GM12878 (cell line): ENCODE data around the gene ANKRD60. TPM values are rescaled to one million over a fixed set of nuclear protein-coding genes. Genes with fewer than 3 reads are reported as not detected.

Experiments
- ATAC-seq: fragments of 200-7000 bp; cut with Tn5 transposase; 3 replicates; pipeline ENCODE4 v1.9.1; 2020; ENCODE audit warnings: mild to moderate bottlenecking, moderate library complexity
- BruUV-seq: library from RNA; stranded (reverse); fragments of 400-500 nt; replicated peaks from 2 replicates; lab custom pipeline; 2021; lab: Mats Ljungman, UMichigan
- CTCF ChIA-PET: fragments of 300-600 bp; sonication (Branson Sonifier 250); formaldehyde crosslinking; extraction: SDS; loops from one replicate; lab custom pipeline; 2021; ENCODE audit warnings: inconsistent platforms; lab: Yijun Ruan, JAX
- POLR2A ChIA-PET: fragments of 350-600 bp; formaldehyde crosslinking; extraction: SDS; loops from one replicate; lab custom pipeline; 2021; ENCODE audit warnings: inconsistent platforms; lab: Charles Lee
- RAD21 ChIA-PET: fragments of 300-600 bp; sonication (Branson Sonifier 250); formaldehyde crosslinking; loops from one replicate; lab custom pipeline; 2023; ENCODE audit warnings: antibody characterized with exemption; ENCODE audit not compliant: unreplicated experiment; lab: Charles Lee
- SMC1A ChIA-PET: fragments of 300-600 bp; sonication (Branson Sonifier 250); formaldehyde crosslinking; loops from one replicate; lab custom pipeline; 2023; ENCODE audit not compliant: unreplicated experiment, uncharacterized antibody; lab: Charles Lee
- DNase-seq: peaks from one replicate; pipeline ENCODE4 v3.0.0-alpha.2; 2011; ENCODE audit warnings: low read depth, low spot score
- FAIRE-seq: peaks from 3 replicates; lab custom pipeline; 2011; peaks lifted over from hg19 to GRCh38; lab: Jason Lieb, UNC
- H2AFZ ChIP-seq: 2 replicates; pipeline ENCODE4 v1.6.0; 2011; ENCODE audit warnings: low read depth, low read length, control low read depth; ENCODE audit not compliant: control insufficient read depth
- H3K27ac ChIP-seq: 2 replicates; pipeline ENCODE4 v1.5.1; 2011; ENCODE audit warnings: control low read depth; ENCODE audit not compliant: control insufficient read depth, insufficient read depth
- H3K27me3 ChIP-seq, 2 experiments: replicated peaks in 1 of 2; 2 replicates each; pipeline versions ENCODE4 v1.6.0 to v1.6.1; 2011; ENCODE audit warnings: low read length in 1 of 2; ENCODE audit not compliant: control insufficient read depth in 2 of 2, insufficient read depth in 2 of 2
- H3K36me3 ChIP-seq, 2 experiments: 2 replicates each; pipeline ENCODE4 v1.5.1; 2011; ENCODE audit warnings: low read length in 1 of 2; ENCODE audit not compliant: control insufficient read depth in 2 of 2, insufficient read depth in 2 of 2
- H3K4me1 ChIP-seq: 2 replicates; pipeline ENCODE4 v1.6.1; 2011; ENCODE audit warnings: mild to moderate bottlenecking, low read length, moderate library complexity, mixed read lengths; ENCODE audit not compliant: control insufficient read depth, insufficient read depth
- H3K4me2 ChIP-seq: 2 replicates; pipeline ENCODE4 v1.6.0; 2011; ENCODE audit warnings: control low read depth; ENCODE audit not compliant: control insufficient read depth, insufficient read depth
- H3K4me3 ChIP-seq: fragments of 200-600 bp; sonication (generic); 2 replicates; pipeline ENCODE4 v1.5.1; 2016
- H3K79me2 ChIP-seq: 2 replicates; pipeline ENCODE4 v1.6.0; 2011; ENCODE audit warnings: low read length; ENCODE audit not compliant: control insufficient read depth, insufficient read depth
- H3K9ac ChIP-seq: 2 replicates; pipeline ENCODE4 v1.8.0; 2011; ENCODE audit warnings: low read length, control low read depth, mixed read lengths; ENCODE audit not compliant: control insufficient read depth, insufficient read depth
- H3K9me3 ChIP-seq: replicated peaks from 3 replicates; pipeline ENCODE4 v1.5.1; 2011; ENCODE audit warnings: mild to moderate bottlenecking, low read length; ENCODE audit not compliant: control insufficient read depth, insufficient read depth
- H4K20me1 ChIP-seq: 2 replicates; pipeline ENCODE4 v1.6.0; 2011; ENCODE audit not compliant: control insufficient read depth, insufficient read depth
- BMI1 ChIP-seq: fragments of 450-650 bp; IDR thresholded peaks from 2 replicates; pipeline ENCODE4 v1.6.1; 2016; ENCODE audit warnings: mild to moderate bottlenecking, moderate library complexity, borderline replicate concordance
- BRCA1 ChIP-seq: IDR thresholded peaks from 2 replicates; pipeline ENCODE4 v1.6.1; 2011; ENCODE audit warnings: low read depth, low read length, improper control_type of control experiment
- CBX5 ChIP-seq: sonication (generic); IDR thresholded peaks from 2 replicates; pipeline ENCODE4 v1.6.1; 2016; ENCODE audit warnings: low read depth, moderate library complexity, mild to moderate bottlenecking, inconsistent platforms
- CREB1 ChIP-seq: IDR thresholded peaks from 2 replicates; pipeline ENCODE4 v1.6.1; 2012; ENCODE audit warnings: low read depth, mild to moderate bottlenecking, inconsistent platforms
- HCFC1 ChIP-seq: fragments of 150-350 bp; IDR thresholded peaks from 2 replicates; pipeline ENCODE4 v1.6.1; 2014; ENCODE audit warnings: low read length
- MTA2 ChIP-seq: fragments of 450-650 bp; IDR thresholded peaks from 2 replicates; pipeline ENCODE4 v1.6.1; 2016; ENCODE audit warnings: low read depth, mild to moderate bottlenecking, moderate library complexity
- NFYB ChIP-seq: IDR thresholded peaks from 2 replicates; pipeline ENCODE4 v1.6.1; 2011; ENCODE audit warnings: low read depth, mild to moderate bottlenecking, low read length, improper control_type of control experiment, moderate library complexity; ENCODE audit not compliant: insufficient read depth
- RAD51 ChIP-seq: fragments of 450-650 bp; IDR thresholded peaks from 2 replicates; pipeline ENCODE4 v1.6.1; 2016; ENCODE audit warnings: moderate library complexity, mild to moderate bottlenecking, inconsistent platforms
- RFX5 ChIP-seq: IDR thresholded peaks from 2 replicates; pipeline ENCODE4 v1.6.1; 2011; ENCODE audit warnings: low read depth, low read length, improper control_type of control experiment
- SUPT20H ChIP-seq: IDR thresholded peaks from 2 replicates; pipeline ENCODE4 v1.6.1; 2011; ENCODE audit warnings: low read depth, mild to moderate bottlenecking, low read length, moderate library complexity, borderline replicate concordance; ENCODE audit not compliant: control insufficient read depth
- YY1 ChIP-seq: IDR thresholded peaks from 2 replicates; pipeline ENCODE4 v1.6.1; 2011; ENCODE audit warnings: low read depth, mild to moderate bottlenecking, low read length
- ZBTB4 ChIP-seq: fragments of 450-650 bp; formaldehyde crosslinking; IDR thresholded peaks from 2 replicates; pipeline ENCODE4 v1.4.0; 2022; ENCODE audit warnings: mild to moderate bottlenecking, moderate library complexity
- WGBS: methylation state at CpG from one replicate; pipeline ENCODE4 v1.1.6; 2016; ENCODE audit warnings: low lambda C conversion rate; ENCODE audit not compliant: insufficient replicate concordance, insufficient coverage; ENCODE audit errors: missing lambda C conversion rate; 5-methylcytosine and 5-hydroxymethylcytosine counted together
- in situ Hi-C: fragments of 300-500 bp; cut with MboI; formaldehyde crosslinking; loops from 9 replicates; pipeline ENCODE4 v1.14.3; 2018; ENCODE audit warnings: mixed read lengths
- intact Hi-C: fragments of 100-400 bp; cut with micrococcal nuclease; formaldehyde crosslinking; loops from one replicate; pipeline ENCODE4 v1.14.2; 2022; ENCODE audit not compliant: unreplicated experiment
- polyA plus RNA-seq, 11 experiments: library from polyadenylated mRNA; depleted of rRNA in 4 of 11; unstranded in 6 of 11; stranded (reverse) in 5 of 11; fragments of >200 nt; fragmentation: Nextera tagmentation in 4 of 11; fragmentation: Illumina TruSeq in 1 of 11; extraction: Ambion mirVana in 4 of 11; extraction: Trizol in 1 of 11; gene quantifications; 1 replicate in 1 of 11; 2 replicates in 10 of 11; pipeline versions ENCODE4 v1.2.1 to v1.2.3, GENCODE V29; 2011 to 2016; ENCODE audit warnings: inconsistent platforms in 2 of 11, missing spikeins in 2 of 11, low read depth in 1 of 11
- total RNA-seq, 4 experiments: library from RNA; depleted of rRNA in 3 of 4; stranded (reverse); fragments of >200 nt in 3 of 4; fragmentation: Illumina TruSeq in 1 of 4; extraction: Trizol in 1 of 4; gene quantifications; 2 replicates each; pipeline versions ENCODE4 v1.2.1 to v1.2.3, GENCODE V29; 2013 to 2021
- TF ChIP-seq, protein P1 (sequence below): fragments of 450-650 bp; IDR thresholded peaks from 2 replicates; pipeline ENCODE4 v1.6.1; 2017; ENCODE audit warnings: antibody characterized with exemption, mild to moderate bottlenecking, moderate library complexity
- TF ChIP-seq, protein P2 (sequence below): fragments of 450-650 bp; IDR thresholded peaks from 2 replicates; pipeline ENCODE4 v1.6.1; 2017; ENCODE audit warnings: mild to moderate bottlenecking, moderate library complexity

ANKRD60 gene
- total and polyA plus RNA-seq, 10 of the 15 experiments (the other 5 are each of a cell fraction or from before 2014, with no cell fraction given), result not detected

DNA sequence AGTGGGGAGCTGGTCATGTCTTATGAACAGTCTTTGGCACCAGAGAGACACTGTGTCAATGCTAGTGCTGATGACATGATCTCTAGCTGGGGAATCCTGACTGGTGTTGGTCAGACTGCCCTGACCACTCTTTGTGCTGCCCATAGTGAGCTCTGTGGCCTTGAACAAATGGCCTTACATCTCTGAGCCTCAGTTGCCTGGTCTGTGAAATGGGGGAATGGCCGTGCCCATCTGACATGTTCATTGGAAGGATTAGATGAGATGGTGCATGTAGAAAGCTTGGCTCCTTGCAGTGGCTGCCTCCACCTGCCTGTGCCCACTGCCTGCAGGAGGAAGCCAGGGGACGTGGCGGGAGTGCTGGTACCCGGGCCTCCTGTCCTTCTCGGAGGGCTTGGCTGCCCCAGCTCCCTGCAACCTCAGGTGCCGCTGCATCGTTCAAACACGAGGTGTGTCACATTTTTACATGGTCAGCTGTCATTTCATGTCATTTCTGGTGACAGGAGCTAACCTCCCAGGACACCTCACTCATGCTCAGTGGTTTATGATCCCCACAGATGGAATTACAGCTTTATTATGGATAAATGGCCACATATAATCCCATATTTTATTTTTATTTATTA is 45.8 kb downstream of the ANKRD60 start:
- no peaks in the 10 kb centered on the region for H3K36me3 ChIP-seq
- peaks cover 0 to 1% of the 10 kb centered on the region in 2 experiments; a peak in 3 of 4 replicates for H3K27me3 ChIP-seq
- no peaks in the 10 kb centered on the region for H4K20me1 ChIP-seq
- intact Hi-C loops (no loop called here), in situ Hi-C loops (loop anchor here (5.0 to 10.0 kb wide), 3 partner anchors 525 to 678 kb away; no protein-coding TSS in a partner anchor)
- no peak overlapping the region for H3K9ac ChIP-seq
- CTCF ChIA-PET, result interaction anchor here (2.1 to 4.0 kb wide), 2 partner anchors 28 to 586 kb away, joined by 6 to 20 read pairs; no protein-coding TSS in a partner anchor
- SMC1A ChIA-PET, result interaction anchor here (1.1 to 1.2 kb wide), 2 partner anchors 95 to 587 kb away, joined by 3 to 4 read pairs; no protein-coding TSS in a partner anchor
- DNase-seq (no peak), ATAC-seq (no peak), FAIRE-seq (no peak)
- WGBS, result 28% methylated on average over 8 of the region's 8 CpGs
- H3K4me3 ChIP-seq, result no peak overlapping the region
- no TSS peak for BruUV-seq
- H3K27ac ChIP-seq, result no peak overlapping the region
- POLR2A ChIA-PET, result no interaction called here
- H3K9me3 ChIP-seq, result no peaks in the 10 kb centered on the region; the same call in 2 of the 3 replicates
- RAD21 ChIA-PET, result interaction anchor here (0.9 to 1.7 kb wide), 4 partner anchors 26 to 586 kb away, joined by 3 to 5 read pairs (median 4); no protein-coding TSS in a partner anchor
- no peak overlapping the region for H3K4me2 ChIP-seq
- no peaks in the 10 kb centered on the region for H3K4me1 ChIP-seq
- no peaks in the 10 kb centered on the region for H3K79me2 ChIP-seq
- no peak overlapping the region for H2AFZ ChIP-seq
- TF ChIP-seq, protein P1, sequence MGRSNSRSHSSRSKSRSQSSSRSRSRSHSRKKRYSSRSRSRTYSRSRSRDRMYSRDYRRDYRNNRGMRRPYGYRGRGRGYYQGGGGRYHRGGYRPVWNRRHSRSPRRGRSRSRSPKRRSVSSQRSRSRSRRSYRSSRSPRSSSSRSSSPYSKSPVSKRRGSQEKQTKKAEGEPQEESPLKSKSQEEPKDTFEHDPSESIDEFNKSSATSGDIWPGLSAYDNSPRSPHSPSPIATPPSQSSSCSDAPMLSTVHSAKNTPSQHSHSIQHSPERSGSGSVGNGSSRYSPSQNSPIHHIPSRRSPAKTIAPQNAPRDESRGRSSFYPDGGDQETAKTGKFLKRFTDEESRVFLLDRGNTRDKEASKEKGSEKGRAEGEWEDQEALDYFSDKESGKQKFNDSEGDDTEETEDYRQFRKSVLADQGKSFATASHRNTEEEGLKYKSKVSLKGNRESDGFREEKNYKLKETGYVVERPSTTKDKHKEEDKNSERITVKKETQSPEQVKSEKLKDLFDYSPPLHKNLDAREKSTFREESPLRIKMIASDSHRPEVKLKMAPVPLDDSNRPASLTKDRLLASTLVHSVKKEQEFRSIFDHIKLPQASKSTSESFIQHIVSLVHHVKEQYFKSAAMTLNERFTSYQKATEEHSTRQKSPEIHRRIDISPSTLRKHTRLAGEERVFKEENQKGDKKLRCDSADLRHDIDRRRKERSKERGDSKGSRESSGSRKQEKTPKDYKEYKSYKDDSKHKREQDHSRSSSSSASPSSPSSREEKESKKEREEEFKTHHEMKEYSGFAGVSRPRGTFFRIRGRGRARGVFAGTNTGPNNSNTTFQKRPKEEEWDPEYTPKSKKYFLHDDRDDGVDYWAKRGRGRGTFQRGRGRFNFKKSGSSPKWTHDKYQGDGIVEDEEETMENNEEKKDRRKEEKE, result no peak
- no peak for TF ChIP-seq CREB1
- TF ChIP-seq MTA2, result no peak
- no peak for TF ChIP-seq YY1
- TF ChIP-seq BMI1, result no peak
- TF ChIP-seq HCFC1, result no peak
- TF ChIP-seq, protein P2, sequence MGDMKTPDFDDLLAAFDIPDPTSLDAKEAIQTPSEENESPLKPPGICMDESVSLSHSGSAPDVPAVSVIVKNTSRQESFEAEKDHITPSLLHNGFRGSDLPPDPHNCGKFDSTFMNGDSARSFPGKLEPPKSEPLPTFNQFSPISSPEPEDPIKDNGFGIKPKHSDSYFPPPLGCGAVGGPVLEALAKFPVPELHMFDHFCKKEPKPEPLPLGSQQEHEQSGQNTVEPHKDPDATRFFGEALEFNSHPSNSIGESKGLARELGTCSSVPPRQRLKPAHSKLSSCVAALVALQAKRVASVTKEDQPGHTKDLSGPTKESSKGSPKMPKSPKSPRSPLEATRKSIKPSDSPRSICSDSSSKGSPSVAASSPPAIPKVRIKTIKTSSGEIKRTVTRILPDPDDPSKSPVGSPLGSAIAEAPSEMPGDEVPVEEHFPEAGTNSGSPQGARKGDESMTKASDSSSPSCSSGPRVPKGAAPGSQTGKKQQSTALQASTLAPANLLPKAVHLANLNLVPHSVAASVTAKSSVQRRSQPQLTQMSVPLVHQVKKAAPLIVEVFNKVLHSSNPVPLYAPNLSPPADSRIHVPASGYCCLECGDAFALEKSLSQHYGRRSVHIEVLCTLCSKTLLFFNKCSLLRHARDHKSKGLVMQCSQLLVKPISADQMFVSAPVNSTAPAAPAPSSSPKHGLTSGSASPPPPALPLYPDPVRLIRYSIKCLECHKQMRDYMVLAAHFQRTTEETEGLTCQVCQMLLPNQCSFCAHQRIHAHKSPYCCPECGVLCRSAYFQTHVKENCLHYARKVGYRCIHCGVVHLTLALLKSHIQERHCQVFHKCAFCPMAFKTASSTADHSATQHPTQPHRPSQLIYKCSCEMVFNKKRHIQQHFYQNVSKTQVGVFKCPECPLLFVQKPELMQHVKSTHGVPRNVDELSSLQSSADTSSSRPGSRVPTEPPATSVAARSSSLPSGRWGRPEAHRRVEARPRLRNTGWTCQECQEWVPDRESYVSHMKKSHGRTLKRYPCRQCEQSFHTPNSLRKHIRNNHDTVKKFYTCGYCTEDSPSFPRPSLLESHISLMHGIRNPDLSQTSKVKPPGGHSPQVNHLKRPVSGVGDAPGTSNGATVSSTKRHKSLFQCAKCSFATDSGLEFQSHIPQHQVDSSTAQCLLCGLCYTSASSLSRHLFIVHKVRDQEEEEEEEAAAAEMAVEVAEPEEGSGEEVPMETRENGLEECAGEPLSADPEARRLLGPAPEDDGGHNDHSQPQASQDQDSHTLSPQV, result no peak
- TF ChIP-seq SUPT20H, result no peak
- no peak for TF ChIP-seq RFX5
- no peak for TF ChIP-seq NFYB
- no peak for TF ChIP-seq BRCA1
- TF ChIP-seq CBX5, result no peak
- no peak for TF ChIP-seq RAD51
- no peak for TF ChIP-seq ZBTB4 (CRISPR knock-in tag)
